GM06990 (cell line): ENCODE results near the gene MED27.

Source experiments
- DNase-seq: peaks from one replicate; pipeline ENCODE4 v3.0.0-alpha.2; 2011; ENCODE audit not compliant: insufficient read length; ENCODE audit errors: extremely low read depth
- H3K27me3 ChIP-seq: replicated peaks from 2 replicates; pipeline ENCODE4 v1.6.0; 2011; ENCODE audit warnings: low read length; ENCODE audit not compliant: control insufficient read depth, insufficient read depth
- H3K36me3 ChIP-seq: 2 replicates; pipeline ENCODE4 v1.5.1; 2011; ENCODE audit warnings: low read length; ENCODE audit not compliant: control insufficient read depth, insufficient read depth
- H3K4me3 ChIP-seq: replicated peaks from 2 replicates; pipeline ENCODE4 v1.5.1; 2011; ENCODE audit warnings: low read depth, mild to moderate bottlenecking, control low read depth, low read length
- CTCF ChIP-seq: IDR thresholded peaks from 2 replicates; pipeline ENCODE4 v1.5.1; 2011; ENCODE audit warnings: low read length, control low read depth, mild to moderate bottlenecking, inconsistent platforms; ENCODE audit not compliant: insufficient read depth, poor library complexity, severe bottlenecking

Gene MED27

GRCh38 chr9:131986576-131986975 is 93.1 kb downstream of the MED27 start:
- H3K27me3 ChIP-seq: no peaks in the 10 kb centered on the region
- TF ChIP-seq CTCF: no peak
- DNase-seq: no peak
- no peak overlapping the region for H3K4me3 ChIP-seq
- no peaks in the 10 kb centered on the region for H3K36me3 ChIP-seq

- DNase-seq: no peak
- Histone ChIP-seq H3K4me3 (no peak overlapping the region), H3K36me3 (no peaks in the 10 kb centered on the region), H3K27me3 (no peaks in the 10 kb centered on the region)
- TF ChIP-seq CTCF: no peak
Measured at GRCh38 chr9:131986089-131986488, 93.6 kb downstream of the MED27 start.

GRCh38 chr9:131984564-131984963 is 95.1 kb downstream of the MED27 start:
- H3K36me3 ChIP-seq: no peaks in the 10 kb centered on the region
- DNase-seq: no peak
- no peak for TF ChIP-seq CTCF
- no peaks in the 10 kb centered on the region for H3K27me3 ChIP-seq
- H3K4me3 ChIP-seq: no peak overlapping the region

- Histone ChIP-seq H3K4me3 (no peak overlapping the region), H3K36me3 (no peaks in the 10 kb centered on the region), H3K27me3 (no peaks in the 10 kb centered on the region)
- TF ChIP-seq CTCF: no peak
- DNase-seq: no peak
Measured at GRCh38 chr9:131982671-131983239, 96.9 kb downstream of the MED27 start.

- no peak for TF ChIP-seq CTCF
Measured at GRCh38 chr9:131982102-131982501, 97.6 kb downstream of the MED27 start.

More at GRCh38 chr9:131982102-131982501, 97.6 kb downstream of the MED27 start:
- DNase-seq: no peak
- no peaks in the 10 kb centered on the region for H3K36me3 ChIP-seq
- no peak overlapping the region for H3K4me3 ChIP-seq
- H3K27me3 ChIP-seq: no peaks in the 10 kb centered on the region
